OCI-LY1 (cell line): Measurements from ENCODE around the gene BAIAP2L2.

ENCODE experiments used
- EZH2 ChIP-seq: fragments of 200-600 bp; sonication (generic), shearing (Covaris generic); IDR thresholded peaks from 2 replicates; pipeline ENCODE4 v1.8.0; 2017; ENCODE audit warnings: borderline replicate concordance, mixed run types, mild to moderate bottlenecking, antibody characterized with exemption, low read length, moderate library complexity, mixed read lengths
- TF ChIP-seq, protein P1 (sequence below): fragments of 200-600 bp; sonication (generic), shearing (Covaris generic); IDR thresholded peaks from 2 replicates; pipeline ENCODE4 v1.5.1; 2017; ENCODE audit warnings: mild to moderate bottlenecking, antibody characterized with exemption, low read length, moderate library complexity, mixed read lengths

DNA sequence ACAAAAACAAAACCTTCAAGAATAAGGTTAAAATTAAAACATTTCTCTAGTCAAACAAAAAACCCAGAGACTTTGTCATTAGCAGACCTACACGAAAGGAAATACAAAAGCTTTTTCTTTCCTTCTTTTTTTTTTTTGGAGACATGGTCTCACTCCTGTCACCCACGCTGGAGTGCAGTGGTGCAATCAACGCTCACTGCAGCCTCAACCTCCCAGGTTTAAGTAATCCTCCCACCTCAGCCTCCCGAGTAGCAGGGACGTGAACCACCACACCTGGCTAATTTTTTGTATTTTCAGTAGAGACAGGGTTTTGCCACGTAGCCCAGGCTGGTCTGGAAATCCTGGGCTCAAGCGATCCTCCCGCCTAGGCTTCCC is 40.6 kb upstream of the BAIAP2L2 start:
- TF ChIP-seq, protein P1, sequence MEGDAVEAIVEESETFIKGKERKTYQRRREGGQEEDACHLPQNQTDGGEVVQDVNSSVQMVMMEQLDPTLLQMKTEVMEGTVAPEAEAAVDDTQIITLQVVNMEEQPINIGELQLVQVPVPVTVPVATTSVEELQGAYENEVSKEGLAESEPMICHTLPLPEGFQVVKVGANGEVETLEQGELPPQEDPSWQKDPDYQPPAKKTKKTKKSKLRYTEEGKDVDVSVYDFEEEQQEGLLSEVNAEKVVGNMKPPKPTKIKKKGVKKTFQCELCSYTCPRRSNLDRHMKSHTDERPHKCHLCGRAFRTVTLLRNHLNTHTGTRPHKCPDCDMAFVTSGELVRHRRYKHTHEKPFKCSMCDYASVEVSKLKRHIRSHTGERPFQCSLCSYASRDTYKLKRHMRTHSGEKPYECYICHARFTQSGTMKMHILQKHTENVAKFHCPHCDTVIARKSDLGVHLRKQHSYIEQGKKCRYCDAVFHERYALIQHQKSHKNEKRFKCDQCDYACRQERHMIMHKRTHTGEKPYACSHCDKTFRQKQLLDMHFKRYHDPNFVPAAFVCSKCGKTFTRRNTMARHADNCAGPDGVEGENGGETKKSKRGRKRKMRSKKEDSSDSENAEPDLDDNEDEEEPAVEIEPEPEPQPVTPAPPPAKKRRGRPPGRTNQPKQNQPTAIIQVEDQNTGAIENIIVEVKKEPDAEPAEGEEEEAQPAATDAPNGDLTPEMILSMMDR = no peak
- no peak for TF ChIP-seq EZH2
